ENCODE data around the gene TAAR8. TPM values are rescaled to one million over a fixed set of nuclear protein-coding genes. Genes with fewer than 3 reads are reported as not detected.
A peak's percentile ranks its signal among the peaks of the same experiment; 100 is the strongest.
"Not testable (repeated sequence)": the region's sequence is repeated elsewhere in the genome, so short reads cannot be mapped to it uniquely, and the experiment has no call there.

Gene TAAR8
- total RNA-seq, 1 donor from 2014 or later = not detected

DNA sequence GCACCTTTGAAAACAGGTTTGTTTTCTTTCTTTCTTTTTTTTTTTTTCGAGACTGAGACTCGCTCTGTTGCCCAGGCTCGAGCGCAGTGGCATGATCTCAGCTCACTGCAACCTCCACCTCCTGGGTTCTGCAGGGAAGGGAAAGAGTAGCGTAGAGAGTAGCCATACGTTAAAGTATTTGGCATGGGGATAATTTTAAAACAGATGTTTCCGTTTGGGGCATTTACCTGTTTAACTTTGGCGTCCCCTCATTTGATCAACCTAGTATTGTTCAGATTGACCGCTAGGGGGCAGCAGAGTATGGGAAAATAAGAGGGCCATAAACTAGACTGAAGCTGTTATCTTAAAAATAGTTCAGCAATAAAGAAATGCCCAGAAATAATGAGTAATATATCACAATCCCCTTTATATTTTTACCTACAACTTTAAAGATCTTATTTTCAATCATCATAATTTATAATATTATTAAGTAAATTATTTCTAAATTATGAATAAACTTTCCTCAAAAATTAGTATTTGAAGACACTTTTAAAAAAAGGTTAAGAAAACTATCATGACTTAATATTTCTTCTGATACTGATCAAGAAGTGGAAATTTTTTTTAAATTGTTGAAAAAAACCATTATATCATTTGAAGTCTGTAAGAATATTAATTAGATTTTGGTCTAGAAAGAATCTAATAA is 22.0 kb upstream of the TAAR8 start:
- no peaks in the 10 kb centered on the region for H3K4me1 ChIP-seq
- DNase-seq (ENCODE audit: low spot score in 2 of 2) = peak in 1 of 2 donors; percentile 69
- H3K36me3 ChIP-seq = no peaks in the 10 kb centered on the region
- H3K27me3 ChIP-seq = no peaks in the 10 kb centered on the region
- no peaks in the 10 kb centered on the region for H3K9me3 ChIP-seq
- intact Hi-C loops (cut with DNase I) = no loop called here
- no peak overlapping the region for H3K4me3 ChIP-seq
- TF ChIP-seq, protein P1, sequence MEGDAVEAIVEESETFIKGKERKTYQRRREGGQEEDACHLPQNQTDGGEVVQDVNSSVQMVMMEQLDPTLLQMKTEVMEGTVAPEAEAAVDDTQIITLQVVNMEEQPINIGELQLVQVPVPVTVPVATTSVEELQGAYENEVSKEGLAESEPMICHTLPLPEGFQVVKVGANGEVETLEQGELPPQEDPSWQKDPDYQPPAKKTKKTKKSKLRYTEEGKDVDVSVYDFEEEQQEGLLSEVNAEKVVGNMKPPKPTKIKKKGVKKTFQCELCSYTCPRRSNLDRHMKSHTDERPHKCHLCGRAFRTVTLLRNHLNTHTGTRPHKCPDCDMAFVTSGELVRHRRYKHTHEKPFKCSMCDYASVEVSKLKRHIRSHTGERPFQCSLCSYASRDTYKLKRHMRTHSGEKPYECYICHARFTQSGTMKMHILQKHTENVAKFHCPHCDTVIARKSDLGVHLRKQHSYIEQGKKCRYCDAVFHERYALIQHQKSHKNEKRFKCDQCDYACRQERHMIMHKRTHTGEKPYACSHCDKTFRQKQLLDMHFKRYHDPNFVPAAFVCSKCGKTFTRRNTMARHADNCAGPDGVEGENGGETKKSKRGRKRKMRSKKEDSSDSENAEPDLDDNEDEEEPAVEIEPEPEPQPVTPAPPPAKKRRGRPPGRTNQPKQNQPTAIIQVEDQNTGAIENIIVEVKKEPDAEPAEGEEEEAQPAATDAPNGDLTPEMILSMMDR (IDR thresholded peaks at IDR 0.05) = peak; percentile 62 to 88 (median 68)
- no peak overlapping the region for H3K27ac ChIP-seq

- DNase-seq (ENCODE audit: low spot score in 2 of 2); intact Hi-C loops (cut with DNase I); H3K36me3 ChIP-seq; H3K4me3 ChIP-seq; H3K27ac ChIP-seq; H3K4me1 ChIP-seq; H3K9me3 ChIP-seq; H3K27me3 ChIP-seq: not testable (repeated sequence)
Measured at GRCh38 chr6:132534546-132534945, 17.9 kb upstream of the TAAR8 start.

GRCh38 chr6:132537145-132537544 is 15.3 kb upstream of the TAAR8 start:
- H3K27me3 ChIP-seq = no peaks in the 10 kb centered on the region
- H3K9me3 ChIP-seq = no peaks in the 10 kb centered on the region
- no peak for DNase-seq (ENCODE audit: low spot score in 2 of 2)
- H3K4me1 ChIP-seq = no peaks in the 10 kb centered on the region
- H3K36me3 ChIP-seq = no peaks in the 10 kb centered on the region
- intact Hi-C loops (cut with DNase I) = no loop called here
- no peak overlapping the region for H3K27ac ChIP-seq
- H3K4me3 ChIP-seq = no peak overlapping the region
- TF ChIP-seq, protein P1 (IDR thresholded peaks at IDR 0.05) = no peak

- Histone ChIP-seq H3K27me3 (no peaks in the 10 kb centered on the region), H3K9me3 (no peaks in the 10 kb centered on the region), H3K36me3 (no peaks in the 10 kb centered on the region), H3K27ac (no peak within 1 kb of the TSS), H3K4me3 (no peak within 1 kb of the TSS), H3K4me1 (no peaks in the 10 kb centered on the region)
- TF ChIP-seq, protein P1 (IDR thresholded peaks at IDR 0.05) = no peak
- DNase-seq (ENCODE audit: low spot score in 2 of 2) = no peak
- intact Hi-C loops (cut with DNase I) = no loop called here
Measured at GRCh38 chr6:132537977-132538376, 14.5 kb upstream of the TAAR8 start, which contains the start of gene TAAR9. TAAR9 (plus strand) TSS chr6:132538277; CDS start chr6:132538290, 13 bp downstream.

GRCh38 chr6:132544826-132545225 is 7.6 kb upstream of the TAAR8 start:
- no peaks in the 10 kb centered on the region for H3K36me3 ChIP-seq
- H3K4me1 ChIP-seq = no peaks in the 10 kb centered on the region
- H3K4me3 ChIP-seq = no peak overlapping the region
- no peaks in the 10 kb centered on the region for H3K27me3 ChIP-seq
- intact Hi-C loops (cut with DNase I) = no loop called here
- TF ChIP-seq, protein P1 (IDR thresholded peaks at IDR 0.05) = no peak
- H3K9me3 ChIP-seq = no peaks in the 10 kb centered on the region
- DNase-seq (ENCODE audit: low spot score in 2 of 2) = no peak
- H3K27ac ChIP-seq = no peak overlapping the region

- H3K27ac ChIP-seq = no peak overlapping the region
- no peak overlapping the region for H3K4me3 ChIP-seq
- H3K27me3 ChIP-seq = no peaks in the 10 kb centered on the region
- TF ChIP-seq, protein P1 (IDR thresholded peaks at IDR 0.05) = no peak
- H3K36me3 ChIP-seq = no peaks in the 10 kb centered on the region
- no peak for DNase-seq (ENCODE audit: low spot score in 2 of 2)
- intact Hi-C loops (cut with DNase I) = no loop called here
- H3K9me3 ChIP-seq = no peaks in the 10 kb centered on the region
- no peaks in the 10 kb centered on the region for H3K4me1 ChIP-seq
Measured at GRCh38 chr6:132548746-132549463, 3.6 kb upstream of the TAAR8 start.
